ENCODE measurements around the gene IL22RA1.

GRCh38 chr1:24169286-24169685, 26.3 kb upstream of the IL22RA1 start:
- TF ChIP-seq CTCF (conservative IDR thresholded peaks at IDR 0.05) (no peak), EZH2 (IDR thresholded peaks at IDR 0.05; ENCODE audit: low read depth) (no peak)
